NCI-H2196 (cell line): ENCODE results near the gene F2RL3.
"Not testable (repeated sequence)": the region's sequence is repeated elsewhere in the genome, so short reads cannot be mapped to it uniquely, and the experiment has no call there.

Source experiments
- DNase-seq: peaks from one replicate; lab custom pipeline; 2025; ENCODE audit not compliant: unreplicated experiment; lab: John Stamatoyannopoulos, UW

F2RL3 gene

GRCh38 chr19:16874250-16874977, 14.4 kb upstream of the F2RL3 start:
- no peak for DNase-seq

GRCh38 chr19:16874978-16875299, 13.9 kb upstream of the F2RL3 start:
- not testable (repeated sequence) for DNase-seq

GRCh38 chr19:16875584-16876555, 12.9 kb upstream of the F2RL3 start:
- DNase-seq: no peak

- DNase-seq: no peak
Measured at GRCh38 chr19:16876904-16877361, 11.9 kb upstream of the F2RL3 start.

GRCh38 chr19:16877581-16877980, 11.2 kb upstream of the F2RL3 start:
- no peak for DNase-seq

DNA sequence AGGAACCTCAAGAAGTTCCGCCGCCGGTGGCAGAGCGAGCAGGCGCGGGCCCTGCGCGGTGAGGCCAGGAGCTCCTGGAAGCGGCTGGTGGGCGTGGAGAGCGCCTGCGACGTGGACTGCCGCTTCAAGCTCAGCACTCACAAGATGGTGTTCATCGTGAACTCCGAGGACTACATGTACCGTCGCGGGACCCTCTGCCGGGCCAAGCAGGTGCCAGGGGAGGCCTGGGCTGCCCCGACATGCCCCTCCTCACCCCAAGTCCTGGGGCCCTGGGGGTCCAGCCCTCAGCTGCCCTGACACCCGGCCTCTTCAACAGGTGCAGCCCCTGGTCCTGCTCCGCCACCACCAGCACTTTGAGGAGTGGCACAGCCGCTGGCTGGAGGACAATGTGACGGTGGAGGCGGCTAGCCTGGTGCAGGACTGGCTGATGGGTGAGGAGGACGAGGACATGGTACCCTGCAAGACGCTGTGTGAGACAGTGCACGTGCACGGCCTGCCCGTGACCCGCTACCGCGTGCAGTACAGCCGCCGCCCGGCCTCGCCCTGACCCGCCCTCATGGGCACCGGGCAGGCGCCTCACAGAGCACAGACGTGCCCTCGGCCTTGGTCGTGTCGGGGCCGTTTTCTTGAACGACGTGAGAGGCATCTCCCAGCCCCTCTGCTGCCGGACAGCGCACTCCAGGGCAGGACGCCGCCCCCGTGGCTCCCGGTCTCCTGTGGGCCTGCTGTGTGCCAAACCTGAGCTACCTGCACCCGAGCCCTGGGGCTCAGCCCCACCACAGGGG, 10.4 kb upstream of the F2RL3 start:
- no peak for DNase-seq

DNA sequence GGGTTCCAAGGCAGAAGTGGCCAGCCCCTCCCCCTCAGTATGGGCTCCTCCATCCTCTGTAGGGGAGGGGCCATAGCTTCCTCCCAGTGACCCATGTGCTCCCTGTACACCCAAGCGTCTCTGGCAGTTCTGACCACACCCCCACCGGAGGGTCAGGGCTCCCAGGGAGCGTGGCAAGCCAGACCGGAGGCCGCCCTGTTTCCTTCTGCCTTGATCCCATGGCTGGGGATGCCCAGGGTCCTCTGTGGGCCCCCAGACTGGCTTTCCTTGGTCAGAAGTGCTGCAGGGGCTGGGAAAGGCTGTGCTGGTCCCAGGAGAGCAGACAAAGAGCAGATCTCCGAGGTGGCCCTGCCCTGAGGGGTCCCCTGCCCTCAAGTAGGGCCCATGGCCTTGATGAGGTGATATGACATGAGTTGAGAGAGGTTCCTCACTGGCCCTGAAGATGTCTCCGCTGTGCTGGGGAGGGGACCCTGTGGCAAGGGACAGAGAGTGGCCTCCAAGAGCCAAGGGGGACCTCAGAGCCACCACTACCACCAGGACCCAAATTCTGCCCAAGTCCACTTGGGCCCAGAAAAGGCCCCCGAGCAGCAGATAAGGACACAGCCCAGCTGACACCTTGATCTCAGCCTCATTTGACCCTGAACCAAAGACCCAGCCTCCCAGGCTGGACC, 7.8 kb upstream of the F2RL3 start:
- DNase-seq: no peak

DNA sequence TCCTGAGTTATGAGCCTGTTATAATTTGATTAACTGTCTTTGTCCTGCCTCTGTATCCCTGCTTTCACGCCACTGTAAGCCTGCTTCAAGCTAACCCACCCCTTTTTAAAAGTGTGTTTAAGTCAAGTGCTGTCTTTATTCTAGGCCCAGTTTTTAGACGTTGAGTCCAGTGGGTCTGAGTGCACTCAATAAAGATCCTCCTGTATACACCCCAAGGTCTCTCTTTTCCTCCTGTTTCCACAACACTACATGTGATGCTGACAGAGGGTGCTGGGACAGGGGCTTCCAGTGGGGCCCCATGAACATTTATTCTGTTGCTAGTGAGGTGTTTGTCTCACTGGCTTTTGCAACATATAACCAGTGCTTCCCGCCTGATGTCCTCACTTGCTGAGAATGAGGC, 6.7 kb upstream of the F2RL3 start:
- DNase-seq: no peak

DNA sequence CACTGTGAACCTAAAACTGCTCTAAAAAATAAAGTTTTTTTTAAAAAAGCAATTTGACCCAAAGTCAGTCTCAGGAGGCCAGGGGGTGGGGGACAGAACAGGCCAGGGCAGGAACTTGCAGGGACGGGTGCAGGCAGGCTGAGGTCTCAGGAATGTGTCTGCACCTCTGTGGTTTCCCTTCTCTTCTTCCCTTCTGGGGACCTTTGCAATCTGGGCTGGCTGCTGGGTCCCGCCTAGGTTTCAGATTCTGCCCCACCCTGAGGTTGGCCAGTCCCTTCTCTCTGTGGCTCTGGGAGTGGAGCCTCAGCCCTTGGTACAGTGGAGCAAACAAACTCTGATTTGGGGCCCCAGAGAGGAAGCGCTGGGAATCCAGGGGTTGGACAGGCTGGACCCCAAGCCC, 5.3 kb upstream of the F2RL3 start:
- no peak for DNase-seq

- no peak for DNase-seq
Measured at GRCh38 chr19:16885166-16885565, 3.6 kb upstream of the F2RL3 start.

DNA sequence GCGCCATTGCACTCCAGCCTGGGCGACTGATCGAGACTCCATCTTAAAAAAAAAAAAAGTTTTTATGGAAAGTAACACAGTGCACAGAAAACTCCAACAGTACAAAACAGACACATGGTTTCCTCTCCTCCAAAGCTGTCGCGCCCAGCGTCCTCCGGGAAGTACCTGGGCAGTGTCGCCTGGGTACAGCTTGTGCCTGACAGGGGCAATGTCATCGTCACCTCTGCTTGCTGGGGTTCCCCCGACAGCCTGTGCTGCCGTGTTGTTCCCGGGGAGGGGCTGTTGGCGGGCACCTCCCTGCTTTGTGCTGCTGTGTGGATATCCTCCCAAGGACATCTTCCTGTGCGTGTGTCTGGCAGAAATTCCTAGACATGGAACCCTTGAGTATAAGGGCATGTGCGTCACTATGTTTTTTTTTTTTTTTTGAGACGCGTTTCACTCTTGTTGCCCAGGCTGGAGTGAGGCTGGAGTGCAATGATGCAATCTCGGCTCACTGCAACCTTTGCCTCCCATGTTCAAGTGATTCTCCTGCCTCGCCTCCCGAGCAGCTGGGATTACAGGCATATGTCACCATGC, 2.4 kb upstream of the F2RL3 start:
- DNase-seq: no peak

DNA sequence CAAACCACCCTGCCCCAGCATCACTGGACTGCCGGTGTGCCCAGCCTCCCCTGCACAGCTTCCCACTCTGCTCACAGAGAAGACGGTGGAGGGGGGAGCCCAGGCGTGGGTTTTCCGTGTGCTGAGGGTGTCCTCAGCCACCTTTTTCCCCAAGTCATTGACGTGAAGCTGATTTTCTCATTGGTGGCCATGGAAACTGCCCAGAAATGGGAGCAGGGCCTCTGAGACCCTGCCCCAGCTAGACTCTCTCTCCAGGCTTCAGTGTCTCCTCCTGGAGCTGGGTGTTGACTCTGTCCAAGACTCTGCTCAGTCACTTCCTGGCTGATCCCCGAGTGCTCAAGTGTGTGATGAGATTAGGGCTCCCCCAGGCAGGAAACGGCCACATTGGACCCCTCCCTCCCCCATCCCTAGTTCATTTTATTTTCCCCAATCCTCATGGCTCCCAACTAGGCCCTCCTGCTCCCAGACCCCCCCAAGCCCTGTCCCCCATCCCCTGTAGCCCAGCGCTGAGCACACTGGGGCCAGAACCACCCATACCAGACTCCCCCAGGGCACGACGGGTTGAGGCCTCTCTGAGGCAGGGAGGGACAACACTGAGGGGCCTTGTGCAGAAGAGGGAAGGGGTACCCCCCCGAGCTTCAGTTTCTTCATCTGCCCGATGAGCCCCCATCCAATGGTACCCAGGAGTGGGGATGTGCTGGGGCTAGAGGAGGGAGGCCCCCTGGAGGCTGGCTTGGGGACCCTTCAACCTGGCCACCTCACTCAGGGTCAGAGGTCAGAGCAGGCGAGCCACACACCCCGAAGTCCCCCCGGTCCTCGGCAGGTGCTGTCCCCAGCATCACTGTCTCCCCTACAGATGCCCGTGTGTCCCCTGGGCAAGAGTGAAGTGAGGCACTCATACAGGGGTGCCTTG, 1.2 kb upstream of the F2RL3 start:
- no peak for DNase-seq

DNA sequence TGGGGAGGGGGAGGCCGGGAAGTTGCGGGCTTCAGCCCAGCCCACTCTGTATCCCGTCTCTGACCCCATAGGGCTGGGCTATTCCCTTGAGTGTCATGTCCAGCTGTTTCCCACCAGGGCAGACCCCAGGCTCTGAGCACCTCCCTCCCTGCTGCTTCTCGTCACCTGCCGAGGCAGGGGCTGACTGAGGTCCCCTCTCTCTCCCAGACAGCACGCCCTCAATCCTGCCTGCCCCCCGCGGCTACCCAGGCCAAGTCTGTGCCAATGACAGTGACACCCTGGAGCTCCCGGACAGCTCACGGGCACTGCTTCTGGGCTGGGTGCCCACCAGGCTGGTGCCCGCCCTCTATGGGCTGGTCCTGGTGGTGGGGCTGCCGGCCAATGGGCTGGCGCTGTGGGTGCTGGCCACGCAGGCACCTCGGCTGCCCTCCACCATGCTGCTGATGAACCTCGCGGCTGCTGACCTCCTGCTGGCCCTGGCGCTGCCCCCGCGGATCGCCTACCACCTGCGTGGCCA, 625 bp downstream of the F2RL3 start:
- DNase-seq: no peak

DNA sequence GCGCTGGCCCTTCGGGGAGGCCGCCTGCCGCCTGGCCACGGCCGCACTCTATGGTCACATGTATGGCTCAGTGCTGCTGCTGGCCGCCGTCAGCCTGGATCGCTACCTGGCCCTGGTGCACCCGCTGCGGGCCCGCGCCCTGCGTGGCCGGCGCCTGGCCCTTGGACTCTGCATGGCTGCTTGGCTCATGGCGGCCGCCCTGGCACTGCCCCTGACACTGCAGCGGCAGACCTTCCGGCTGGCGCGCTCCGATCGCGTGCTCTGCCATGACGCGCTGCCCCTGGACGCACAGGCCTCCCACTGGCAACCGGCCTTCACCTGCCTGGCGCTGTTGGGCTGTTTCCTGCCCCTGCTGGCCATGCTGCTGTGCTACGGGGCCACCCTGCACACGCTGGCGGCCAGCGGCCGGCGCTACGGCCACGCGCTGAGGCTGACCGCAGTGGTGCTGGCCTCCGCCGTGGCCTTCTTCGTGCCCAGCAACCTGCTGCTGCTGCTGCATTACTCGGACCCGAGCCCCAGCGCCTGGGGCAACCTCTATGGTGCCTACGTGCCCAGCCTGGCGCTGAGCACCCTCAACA, 1.2 kb downstream of the F2RL3 start:
- DNase-seq: no peak

DNA sequence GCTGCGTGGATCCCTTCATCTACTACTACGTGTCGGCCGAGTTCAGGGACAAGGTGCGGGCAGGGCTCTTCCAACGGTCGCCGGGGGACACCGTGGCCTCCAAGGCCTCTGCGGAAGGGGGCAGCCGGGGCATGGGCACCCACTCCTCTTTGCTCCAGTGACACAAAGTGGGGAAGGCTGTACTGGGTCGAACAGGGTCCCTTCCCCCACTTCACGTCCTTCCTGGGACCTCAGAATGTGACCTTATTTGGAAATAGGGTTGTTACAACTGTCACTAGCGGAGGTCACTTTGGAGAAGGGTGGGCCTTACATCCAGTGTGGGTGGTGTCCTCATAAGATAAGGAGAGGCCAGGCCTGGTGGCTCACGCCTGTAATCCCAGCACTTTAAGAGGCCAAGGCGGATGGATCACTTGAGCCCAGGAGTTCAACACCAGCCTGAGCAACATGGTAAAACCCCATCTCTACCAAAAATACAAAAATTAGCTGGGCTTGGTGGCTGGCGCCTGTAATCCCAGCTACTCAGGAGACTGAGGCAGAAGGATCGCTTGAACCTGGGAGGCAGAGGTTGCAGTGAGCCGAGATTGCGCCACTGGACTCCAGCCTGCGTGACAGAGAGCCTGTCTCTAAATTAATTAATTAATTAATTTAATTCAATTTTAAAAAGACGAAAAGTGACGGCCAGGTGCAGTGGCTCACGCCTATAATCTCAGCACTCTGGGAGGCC, 1.8 kb downstream of the F2RL3 start:
- no peak for DNase-seq

- no peak for DNase-seq
Measured at GRCh38 chr19:16891696-16892382, 3.0 kb downstream of the F2RL3 start.

GRCh38 chr19:16892436-16892835, 3.6 kb downstream of the F2RL3 start:
- no peak for DNase-seq
